Activated CD4-positive, alpha-beta T cell treated with anti-CD3 and anti-CD28 coated beads, Interleukin-10, Interleukin-2, amounts not matched to agents 100 ng/mL and 50 ng/mL, durations not matched to agents 16 hours and 8 hours (primary cell): ENCODE results near the gene RAB24.
"Not testable (repeated sequence)": the region's sequence is repeated elsewhere in the genome, so short reads cannot be mapped to it uniquely, and the experiment has no call there.

Experiments used
- DNase-seq: peaks from one replicate; pipeline ENCODE4 v3.0.0-alpha.2; 2020

The RAB24 gene

DNA sequence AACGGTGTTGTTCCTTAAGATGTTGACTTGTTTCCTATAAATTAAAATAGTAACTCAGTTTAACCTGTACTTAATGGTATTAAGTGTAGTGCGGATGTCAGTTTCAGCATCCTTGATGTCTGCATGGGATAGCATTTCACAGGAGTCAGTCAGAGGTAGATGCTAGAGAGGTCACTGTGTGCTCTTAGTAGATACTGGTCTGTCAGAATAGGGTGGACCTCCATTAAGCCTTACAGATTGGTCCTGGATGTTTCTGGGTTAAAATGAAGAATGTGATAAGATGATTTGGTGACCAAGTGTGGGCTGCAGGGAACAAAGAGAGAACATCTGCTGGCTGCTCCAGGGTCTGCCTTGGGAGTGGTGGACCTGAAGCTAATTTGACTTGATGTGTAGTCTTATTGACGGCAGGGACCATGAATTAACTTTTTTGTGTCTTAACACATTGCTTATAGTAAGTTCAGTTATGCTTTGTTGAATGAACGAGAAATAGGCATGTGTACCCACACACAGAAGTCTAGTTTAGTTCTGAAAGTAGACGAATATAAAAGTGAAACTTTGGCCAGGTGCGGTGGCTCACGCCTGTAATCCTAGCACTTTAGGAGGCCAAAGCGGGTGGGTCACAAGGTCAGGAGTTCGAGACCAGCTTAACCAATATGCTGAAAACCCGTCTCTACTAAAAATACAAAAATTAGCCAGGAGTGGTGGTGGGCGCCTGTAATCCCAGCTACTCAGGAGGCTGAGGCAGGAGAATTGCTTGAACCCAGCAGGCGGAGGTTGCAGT lies 12.5 kb downstream of the RAB24 start:
- DNase-seq, result no peak

GRCh38 chr5:177288191-177288590 lies 15.3 kb downstream of the RAB24 start:
- no peak for DNase-seq

GRCh38 chr5:177276886-177277285 lies 26.6 kb downstream of the RAB24 start:
- no peak for DNase-seq

DNA sequence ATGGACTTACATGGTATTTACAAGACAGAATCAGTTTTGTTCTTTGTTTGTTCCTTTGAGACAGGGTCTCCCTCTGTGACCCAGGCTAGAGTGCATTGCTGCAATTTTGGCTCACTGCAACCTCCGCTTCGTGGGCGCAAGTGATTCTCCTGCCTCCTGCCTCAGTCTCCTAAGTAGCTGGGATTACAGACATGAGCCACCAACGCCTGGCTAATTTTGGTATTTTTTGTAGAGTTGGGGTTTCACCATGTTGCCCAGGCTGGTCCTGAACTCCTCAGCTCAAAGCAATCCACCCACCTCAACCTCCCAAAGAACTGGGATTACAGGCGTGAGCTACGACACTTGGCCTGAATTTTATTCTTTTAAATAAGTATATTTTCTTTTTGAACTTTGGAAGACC lies 27.6 kb downstream of the RAB24 start:
- DNase-seq, result no peak

DNA sequence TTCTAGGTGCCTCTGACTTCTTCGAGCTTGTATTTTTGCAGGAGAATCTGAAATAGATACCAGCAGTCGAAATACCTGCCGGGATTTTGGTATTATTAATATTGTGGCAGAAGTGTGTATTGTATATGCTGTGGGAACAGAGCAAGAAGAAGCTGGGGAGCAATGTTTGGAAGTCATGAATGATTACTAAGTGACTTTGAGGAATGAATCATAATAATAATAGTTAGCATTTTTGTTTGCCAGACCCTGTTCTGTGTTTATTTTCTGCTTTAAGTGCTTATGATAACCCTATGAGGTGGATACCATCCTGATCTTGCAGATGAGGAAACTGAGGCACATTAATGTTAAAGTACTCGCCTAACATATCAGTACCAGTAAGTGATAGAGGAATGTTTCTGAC lies 32.4 kb downstream of the RAB24 start:
- DNase-seq, result no peak

DNA sequence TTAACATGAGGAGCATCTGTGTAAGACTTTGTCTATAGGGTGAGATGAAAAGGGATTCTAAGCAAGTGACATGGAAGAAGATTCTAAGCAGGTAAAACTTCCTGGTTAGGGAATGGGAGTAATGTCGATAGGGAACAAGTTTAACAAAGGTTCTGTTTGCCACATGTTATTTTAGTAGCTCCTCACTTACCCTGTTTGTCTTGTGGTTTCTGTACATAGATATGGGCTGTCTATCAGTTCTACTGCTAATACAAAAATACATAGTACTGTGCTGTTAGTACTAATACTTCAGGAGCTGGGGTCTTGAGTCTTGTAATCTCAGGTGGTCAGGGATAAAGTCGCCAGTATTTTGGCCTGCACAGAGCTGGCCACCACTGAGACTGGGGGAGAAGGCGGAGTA lies 32.9 kb downstream of the RAB24 start:
- DNase-seq, result no peak

DNA sequence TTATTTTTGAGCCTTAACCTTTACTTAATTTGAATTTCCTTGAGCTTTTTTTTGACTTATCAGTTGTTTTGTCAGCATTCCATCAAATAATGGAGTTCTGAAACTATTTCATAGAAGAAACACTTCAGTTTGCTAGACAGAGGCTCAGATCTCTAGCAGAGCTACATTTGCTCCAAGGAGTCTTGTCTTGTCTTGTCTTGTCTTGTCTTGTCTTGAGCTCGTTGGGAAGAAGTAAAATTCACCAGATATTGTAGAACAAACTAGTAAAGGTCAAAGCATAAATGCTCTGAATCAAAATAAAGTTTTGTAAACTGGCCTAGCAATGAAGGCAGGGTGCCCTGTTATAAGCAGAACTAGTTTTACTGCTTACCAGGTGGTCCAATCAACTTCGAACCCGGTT lies 33.5 kb downstream of the RAB24 start:
- DNase-seq, result no peak

DNA sequence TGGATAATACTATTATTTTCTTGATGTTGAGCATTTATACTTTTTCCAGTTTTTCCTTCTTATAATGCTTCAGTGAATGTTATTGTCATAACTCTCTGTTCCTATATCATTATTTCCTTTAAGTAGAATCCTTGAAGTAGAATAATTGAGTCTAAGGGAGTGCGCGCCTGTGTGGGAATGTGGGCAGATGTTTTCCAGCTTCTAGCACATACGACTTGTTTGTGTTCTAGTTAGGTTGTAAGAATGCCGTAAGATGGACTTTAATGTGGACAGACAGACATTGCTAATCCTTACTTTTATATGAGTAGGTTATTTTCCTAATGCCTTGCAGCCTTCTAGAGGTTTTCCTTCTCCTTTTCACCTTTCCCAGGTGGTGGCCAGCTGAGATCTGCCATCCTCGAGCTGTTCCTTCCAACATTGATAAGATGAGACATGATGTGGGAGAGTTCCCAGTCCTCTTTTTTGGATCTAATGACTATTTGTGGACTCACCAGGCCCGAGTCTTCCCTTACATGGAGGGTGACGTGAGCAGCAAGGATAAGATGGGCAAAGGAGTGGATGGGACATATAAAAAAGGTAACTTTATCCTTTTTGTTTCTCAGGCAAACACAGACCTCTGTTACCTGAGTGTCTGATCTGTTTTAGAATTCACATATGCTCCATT lies 34.2 kb downstream of the RAB24 start:
- DNase-seq, result no peak

- DNase-seq, result no peak
These were observed 38.1 kb downstream of the RAB24 start for GRCh38 chr5:177265395-177265794.

DNA sequence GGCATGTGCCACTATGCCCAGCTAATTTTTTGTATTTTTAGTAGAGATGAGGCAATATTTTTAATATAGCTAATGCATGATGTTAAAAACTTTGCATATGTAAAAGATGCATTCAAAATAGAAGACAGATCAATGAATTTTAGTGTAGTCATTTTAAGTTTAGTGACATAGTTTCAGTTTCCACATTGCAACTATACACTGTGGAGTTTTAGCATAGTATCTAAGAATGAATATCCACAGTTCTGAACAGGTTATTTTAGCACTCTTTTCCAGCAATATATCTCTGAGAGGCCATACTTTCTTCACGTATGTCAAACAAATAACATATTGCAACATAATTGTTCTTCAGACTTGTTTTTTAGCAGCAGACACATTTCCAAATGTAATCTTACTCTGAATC lies 39.3 kb downstream of the RAB24 start:
- no peak for DNase-seq

DNA sequence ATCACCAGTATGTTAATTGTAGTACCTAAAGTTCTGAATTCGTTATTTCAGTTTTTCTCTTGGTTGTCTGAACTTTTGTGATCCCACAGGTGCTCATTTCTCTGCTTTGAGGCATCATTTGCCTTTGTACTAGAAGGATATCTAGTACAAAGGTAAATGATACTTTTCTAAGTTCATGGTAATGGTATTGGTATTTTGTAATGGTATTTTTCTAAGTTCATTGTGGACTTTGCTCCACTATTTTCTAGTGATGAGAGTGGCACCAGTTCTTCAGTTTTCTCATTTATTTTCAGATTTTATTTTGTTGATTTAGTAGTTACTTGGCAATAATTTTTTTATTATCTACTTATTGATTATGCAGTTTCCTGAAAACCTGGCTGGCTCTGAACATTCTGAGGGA lies 42.0 kb downstream of the RAB24 start:
- no peak for DNase-seq

DNA sequence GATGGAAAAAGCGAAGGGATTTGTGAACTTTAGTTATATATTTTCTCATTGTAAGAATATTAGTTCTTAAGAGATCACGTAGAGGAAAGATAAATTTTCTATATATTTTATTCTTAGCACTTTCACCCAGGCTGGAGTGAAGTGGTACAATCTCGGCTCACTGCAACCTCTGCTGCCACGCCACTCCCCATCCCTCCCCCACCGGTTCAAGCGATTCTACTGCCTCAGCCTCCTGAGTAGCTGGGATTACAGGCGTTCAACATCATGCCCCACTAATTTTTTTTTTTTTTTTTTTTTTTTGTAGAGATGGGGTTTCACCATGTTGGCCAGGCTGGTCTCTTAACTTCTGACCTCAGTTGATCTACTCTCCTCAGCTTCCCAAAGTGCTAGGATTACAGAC lies 42.6 kb downstream of the RAB24 start:
- DNase-seq, result no peak

GRCh38 chr5:177258711-177259110 lies 44.8 kb downstream of the RAB24 start:
- not testable (repeated sequence) for DNase-seq

GRCh38 chr5:177256296-177256695 lies 47.2 kb downstream of the RAB24 start:
- DNase-seq, result no peak

DNA sequence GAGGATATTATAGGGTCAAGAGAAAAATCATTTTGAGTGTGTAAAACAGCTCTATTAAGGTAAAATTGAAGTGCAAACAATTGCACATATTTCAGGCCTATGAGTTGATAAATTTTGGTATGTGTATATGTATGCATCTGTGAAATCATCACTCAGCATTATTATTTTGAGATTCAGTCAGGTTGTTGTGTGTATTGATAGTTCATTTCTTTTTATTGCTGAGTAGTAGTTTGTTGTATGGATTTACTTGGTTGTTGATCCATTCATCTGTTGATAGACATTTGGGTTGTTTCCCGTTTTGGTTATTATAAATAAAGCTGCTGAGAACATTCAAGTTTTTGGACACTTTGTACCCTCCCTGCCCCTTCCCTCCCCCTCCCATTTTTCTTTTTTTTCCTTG lies 50.3 kb downstream of the RAB24 start:
- DNase-seq, result no peak
